DMS153 treated with DMSO at 0.1 percent for 48 hours (cell line): Measurements from ENCODE around the gene EPS8L3.

Source experiments
- DNase-seq: peaks from one replicate; lab custom pipeline; 2025; ENCODE audit not compliant: unreplicated experiment; lab: John Stamatoyannopoulos, UW

EPS8L3 gene

GRCh38 chr1:109793486-109794318, 30.0 kb upstream of the EPS8L3 start:
- DNase-seq = peak; percentile 82

DNA sequence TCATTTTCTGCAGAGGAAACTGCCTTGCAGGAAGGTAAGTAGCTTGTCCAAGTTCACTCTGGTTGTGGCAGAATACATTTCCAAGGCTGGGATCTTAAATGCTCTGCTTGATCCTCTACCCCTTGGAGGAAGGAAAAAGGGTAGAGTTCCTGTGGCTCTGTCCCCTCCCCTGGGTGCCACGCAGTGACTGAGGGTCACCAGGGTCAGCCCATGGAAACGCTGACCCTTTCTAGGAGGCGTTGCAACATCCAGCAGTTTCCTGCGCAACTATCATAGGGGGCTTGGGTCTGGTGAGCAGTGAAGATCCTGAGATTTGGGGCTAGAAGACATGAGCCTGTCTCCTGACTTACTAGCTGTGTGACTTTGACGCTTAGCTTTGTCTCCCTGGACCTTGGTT, 29.4 kb upstream of the EPS8L3 start:
- no peak for DNase-seq

DNA sequence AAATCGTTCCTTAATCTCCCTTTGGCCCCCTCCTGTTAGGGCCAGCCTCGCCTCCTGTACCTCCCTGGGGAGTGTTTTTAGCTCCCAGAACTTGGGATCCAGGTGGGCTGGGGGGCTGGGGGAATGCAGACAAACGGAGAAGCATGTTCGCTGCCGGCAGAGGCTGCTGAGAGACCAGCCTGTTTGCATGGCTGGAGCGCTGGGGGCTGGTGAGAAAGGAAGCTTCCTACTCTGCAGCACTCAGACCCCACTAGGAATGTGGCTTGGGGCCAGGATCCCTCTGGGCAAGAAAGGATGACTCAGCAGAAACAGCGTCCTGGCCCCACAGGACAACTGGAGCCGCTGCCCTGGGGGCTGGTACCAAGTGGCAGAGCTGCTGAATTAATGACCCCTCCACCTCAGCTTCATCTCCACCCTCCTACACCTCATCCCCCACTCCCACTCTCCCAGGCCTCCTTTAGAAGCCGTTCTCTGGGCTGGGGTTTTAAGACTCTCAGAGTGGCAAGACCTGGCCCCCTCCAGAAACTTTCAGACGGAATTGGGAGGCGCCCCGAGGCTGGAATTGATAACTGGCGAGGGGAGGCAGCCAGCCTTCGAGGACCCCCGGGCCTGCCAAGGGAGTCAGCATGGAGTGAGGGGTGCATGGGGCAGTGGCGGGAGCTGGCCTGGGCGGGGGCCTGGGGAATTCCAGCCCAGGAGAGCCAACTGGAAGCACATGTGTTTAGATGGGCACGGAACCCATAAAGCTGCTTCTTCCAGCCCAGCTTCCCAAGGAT, 28.5 kb upstream of the EPS8L3 start:
- DNase-seq = no peak

- DNase-seq = no peak
Observed at GRCh38 chr1:109791495-109792043, 27.8 kb upstream of the EPS8L3 start.

- no peak for DNase-seq
Observed at GRCh38 chr1:109790735-109791494, 27.2 kb upstream of the EPS8L3 start.

DNA sequence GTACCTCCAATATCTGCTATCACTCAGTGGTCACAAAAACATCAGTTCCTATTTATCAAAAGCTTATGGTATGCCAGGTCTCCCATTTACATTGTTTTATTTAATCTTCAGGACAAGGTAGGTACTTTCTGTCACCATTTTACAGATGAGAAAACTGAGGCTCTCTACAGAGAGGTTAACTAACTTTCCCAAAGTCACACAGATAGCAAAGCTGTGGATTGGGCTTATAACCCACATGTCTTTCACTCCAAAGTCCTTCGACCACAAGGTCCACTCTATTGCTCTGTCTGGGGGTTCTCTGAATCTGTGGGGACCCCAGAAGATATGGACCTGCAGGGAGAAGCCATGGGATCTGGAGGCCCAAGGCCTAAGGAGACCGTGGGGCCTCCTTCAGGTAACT, 26.6 kb upstream of the EPS8L3 start:
- DNase-seq = no peak

- no peak for DNase-seq
Observed at GRCh38 chr1:109789551-109790180, 25.9 kb upstream of the EPS8L3 start.

- DNase-seq = no peak
Observed at GRCh38 chr1:109788695-109789521, 25.2 kb upstream of the EPS8L3 start.

- no peak for DNase-seq
Observed at GRCh38 chr1:109787845-109788601, 24.3 kb upstream of the EPS8L3 start.

DNA sequence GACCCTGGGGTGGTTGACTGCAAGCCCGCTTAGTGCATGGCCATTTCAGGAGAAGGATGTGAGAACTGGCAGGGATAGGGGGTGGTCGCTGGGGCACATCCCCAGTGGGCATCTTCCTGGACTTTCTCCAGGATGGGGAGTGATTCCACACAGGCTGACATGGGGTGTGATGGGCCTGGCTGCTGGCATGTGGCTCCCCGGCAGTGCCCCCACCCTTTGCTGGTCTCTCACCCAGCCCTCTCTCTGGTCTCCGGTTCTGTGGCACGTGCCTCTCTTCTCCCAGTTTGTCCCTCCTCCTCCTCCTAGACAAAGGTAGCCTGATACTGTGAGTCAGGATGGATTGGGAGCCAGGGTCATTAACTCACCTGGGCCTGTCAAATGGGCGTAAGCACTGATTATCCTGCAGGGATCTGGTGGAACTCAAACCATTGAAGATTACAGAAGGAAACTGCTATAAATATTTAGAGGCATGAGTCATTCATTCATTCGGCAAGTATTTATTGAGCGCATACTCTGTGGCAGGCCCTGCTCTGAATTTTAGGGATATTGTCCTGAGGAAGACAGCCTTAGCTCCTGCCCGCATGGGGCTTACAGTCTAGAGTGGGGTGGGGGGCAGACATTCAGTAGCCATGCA, 23.6 kb upstream of the EPS8L3 start:
- DNase-seq = no peak

DNA sequence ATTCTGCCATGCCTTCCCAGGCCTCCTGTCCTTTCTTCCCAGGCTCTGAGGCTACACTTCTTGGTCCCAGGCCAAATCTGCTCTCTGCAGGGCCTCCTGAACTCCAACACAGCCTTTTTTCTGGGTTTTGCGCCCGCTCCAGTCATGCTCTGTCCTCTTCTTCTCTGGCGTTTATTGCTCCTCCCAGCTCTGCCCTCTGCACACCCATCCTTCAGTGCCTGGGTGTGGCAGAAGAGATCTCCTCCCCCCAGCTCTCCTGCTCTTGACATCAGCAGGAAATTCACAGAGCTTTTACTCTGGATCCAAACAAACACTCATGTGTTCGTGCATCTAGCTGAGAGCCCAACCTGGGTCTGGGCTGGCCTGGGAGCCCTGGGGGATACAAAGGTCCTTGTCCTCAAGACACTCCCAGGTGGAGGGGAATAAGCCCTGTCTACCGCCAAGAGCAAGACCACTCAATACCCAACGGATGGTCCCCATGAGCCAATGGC, 22.9 kb upstream of the EPS8L3 start:
- no peak for DNase-seq

DNA sequence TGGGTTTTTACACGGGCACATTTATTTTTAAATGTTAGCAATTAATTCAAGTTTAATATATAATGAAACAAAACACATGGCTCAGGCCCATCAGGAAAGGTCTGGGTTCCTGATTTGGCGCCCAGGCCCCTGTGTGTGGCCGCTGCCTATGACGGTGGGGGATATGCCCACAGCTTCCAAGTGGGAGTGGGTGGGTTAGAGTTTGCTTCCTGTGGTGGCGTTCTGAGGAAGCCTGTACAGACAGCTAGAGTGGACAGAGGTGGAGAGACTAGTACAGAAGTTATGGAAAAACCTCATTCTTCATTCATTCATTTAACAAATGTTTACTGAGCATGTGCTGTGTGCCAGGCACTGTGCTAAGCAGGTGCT, 22.4 kb upstream of the EPS8L3 start:
- DNase-seq = no peak

DNA sequence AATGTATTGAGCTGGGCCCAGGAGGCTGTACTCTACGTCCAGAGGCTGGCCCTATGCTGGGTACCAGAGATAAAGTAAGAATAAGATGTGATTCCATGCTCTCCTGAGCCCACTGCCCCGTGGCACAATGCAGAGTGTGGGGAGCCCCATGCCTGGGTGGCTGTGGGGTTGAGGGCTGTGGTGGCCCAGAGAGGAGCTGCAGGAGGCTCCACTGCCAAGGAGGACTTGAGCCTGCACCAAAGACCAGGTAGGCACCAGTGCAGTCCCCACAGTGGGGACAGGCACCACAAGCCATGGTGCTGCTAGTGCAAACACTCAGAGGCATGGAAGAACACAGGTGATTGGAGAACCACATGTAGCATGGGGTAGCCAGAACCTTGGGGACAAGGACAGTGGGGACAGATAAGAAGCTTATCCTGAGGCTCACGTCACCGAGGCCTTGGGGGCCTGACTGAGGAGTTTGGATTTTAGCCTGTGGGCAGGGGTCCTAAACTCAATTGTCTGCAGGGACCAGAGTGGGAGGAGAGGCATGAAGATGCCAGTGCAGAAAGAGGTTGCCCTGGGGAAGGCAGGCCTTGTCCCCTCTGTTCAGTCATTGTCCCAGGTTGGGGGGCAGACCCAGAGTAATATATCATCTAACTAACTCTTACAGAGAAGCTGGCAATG, 21.9 kb upstream of the EPS8L3 start:
- no peak for DNase-seq

DNA sequence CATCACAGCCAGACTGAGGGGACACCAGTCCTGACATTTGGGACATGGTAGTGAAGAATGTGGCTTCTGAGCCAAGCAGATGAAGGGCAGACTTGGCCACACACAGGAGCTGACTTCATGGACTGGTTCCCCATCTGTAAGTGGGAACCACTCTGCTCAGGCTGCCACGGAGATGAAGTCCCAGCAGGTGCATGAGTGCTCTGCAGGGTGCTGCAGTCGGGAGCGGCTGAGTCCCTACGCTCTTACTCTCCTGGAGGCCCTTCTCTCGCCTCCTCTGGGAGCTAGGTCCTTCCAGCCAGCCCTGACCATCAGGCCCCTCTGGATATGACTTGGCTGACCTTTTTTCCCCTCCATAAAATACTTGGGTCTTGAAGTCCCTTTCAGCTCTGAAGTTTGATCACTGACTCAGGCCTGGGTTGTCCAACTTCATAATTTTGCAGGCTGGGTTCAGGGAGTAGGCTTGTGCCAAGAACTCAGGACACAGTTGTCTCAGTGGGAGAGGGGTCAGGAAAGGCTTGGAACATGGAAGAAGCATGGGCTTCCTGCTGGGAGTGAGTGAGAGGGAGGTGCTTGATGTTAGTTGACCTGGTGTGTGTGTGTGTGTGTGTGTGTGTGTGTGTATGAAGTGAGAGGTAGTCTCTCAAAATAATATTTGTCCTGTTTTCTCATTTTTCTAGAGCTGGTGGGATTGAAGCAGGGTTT, 21.0 kb upstream of the EPS8L3 start:
- DNase-seq = no peak

DNA sequence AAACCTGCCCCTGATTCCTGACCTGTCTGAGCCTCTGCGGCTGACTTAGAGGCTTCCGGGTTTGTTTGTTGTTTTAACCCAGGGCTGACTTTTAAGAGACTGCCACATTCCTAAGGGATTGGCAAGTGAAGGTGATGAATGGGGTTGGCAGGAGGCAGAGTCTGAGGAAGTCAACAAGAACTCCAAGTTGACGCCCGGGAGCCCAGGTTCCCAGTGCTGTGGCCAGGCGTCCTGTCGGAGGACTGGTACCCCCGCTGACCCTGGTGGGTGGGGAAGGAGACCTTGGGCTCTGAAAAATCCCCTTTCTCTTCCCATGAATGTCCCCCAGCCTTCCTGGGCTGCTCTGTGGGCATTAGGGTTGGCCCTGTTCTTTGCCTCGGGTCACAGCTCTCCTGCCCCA, 19.7 kb upstream of the EPS8L3 start:
- DNase-seq = no peak

DNA sequence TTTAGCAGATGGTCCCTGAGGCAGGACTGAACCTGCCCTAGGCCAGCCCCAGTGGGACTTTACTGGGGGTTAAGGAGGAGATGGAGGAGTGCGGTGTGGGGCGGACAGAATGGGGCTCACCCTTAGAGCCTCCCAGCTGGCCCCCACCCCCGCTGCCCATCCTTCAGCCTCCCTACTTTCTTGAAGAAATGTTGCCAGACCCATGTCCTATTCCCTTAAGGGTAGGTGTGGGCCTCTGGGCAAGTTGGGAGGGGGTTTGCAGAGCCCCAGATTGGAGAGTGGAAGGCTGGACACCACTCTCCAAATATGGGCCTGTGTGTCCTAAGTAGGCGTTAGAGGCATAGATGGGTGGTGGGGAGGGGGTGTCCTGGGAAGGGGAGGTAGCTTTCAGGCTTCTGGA, 19.2 kb upstream of the EPS8L3 start:
- no peak for DNase-seq

GRCh38 chr1:109782514-109782913, 18.8 kb upstream of the EPS8L3 start:
- no peak for DNase-seq

DNA sequence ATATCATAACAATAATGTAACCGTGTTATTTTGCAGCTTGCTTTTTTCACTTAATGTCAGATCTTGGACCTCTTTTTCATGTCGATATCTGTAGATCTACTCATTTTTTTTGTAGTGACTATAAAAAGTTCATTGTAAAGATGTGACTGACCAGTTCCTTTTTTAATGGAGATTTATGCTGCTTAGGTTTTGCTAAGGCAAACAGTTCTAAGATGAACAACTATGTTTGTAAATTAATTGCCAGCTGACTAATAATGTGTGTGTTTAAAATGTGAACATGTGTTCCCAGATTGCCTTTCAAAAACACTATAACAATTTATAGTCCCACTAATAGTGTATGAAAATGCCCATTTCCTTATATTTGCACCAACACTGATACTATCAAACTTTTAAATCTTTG, 18.1 kb upstream of the EPS8L3 start:
- DNase-seq = no peak
